HG03103 (cell line): Measurements from ENCODE around the gene NOTCH3.
A peak's percentile ranks its signal among the peaks of the same experiment; 100 is the strongest.

Experiments used
- ATAC-seq: cut with Tn5 transposase; IDR thresholded peaks from one replicate; pipeline ENCODE4 v1.9.1; 2021; ENCODE audit warnings: low read depth; ENCODE audit not compliant: unreplicated experiment

NOTCH3 gene

DNA sequence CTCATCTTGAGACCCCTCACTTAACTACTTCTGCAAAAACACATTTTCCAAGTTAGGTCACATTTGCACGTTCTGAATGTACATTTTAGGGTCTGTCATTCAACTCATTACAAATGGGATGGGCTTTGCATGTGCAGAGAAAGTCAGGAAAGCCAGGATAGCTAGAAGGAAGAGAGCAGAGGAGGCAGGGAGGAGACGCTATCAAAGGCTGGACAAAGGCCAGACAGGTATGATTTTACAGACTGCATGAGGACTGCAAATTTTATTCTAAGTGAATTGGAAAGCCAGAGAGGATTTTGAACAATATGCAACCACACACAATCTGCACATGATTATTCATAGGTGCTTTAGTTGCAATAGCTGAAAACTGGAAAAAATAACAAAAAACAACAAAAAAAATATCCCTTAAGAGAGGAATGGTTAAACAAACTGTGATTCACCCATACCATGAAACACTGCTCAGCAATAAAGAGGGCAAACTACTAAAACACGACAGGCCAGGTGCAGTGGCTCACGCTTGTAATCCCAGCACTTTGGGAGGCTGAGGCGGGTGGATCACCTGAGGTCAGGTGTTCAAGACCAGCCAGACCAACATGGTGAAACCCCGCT is 72.5 kb downstream of the NOTCH3 start:
- ATAC-seq = no peak

GRCh38 chr19:15126131-15126910 is 74.5 kb downstream of the NOTCH3 start:
- no peak for ATAC-seq

GRCh38 chr19:15125232-15126067 is 75.3 kb downstream of the NOTCH3 start:
- peak; percentile 88 for ATAC-seq

GRCh38 chr19:15124572-15125231 is 76.1 kb downstream of the NOTCH3 start:
- ATAC-seq = no peak

DNA sequence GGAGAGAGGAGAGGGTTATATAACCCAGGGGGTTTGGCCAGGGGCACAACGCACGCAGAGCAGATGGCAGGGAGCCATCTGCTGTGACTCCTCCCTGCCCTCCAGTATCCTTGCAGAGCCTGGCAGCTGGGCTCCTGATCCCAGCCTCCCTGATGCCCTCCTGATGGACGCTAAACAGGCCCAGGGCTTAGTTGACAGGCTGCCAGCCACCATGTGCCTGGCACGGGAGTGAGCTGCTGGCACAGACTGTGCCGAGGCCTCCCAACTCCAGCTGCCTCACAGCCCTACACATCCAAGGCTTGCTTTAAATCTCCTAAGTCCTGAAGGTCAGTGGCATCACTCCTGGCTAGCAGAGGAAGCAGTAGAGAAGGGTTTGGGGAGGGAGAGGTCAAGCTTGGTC is 76.9 kb downstream of the NOTCH3 start:
- ATAC-seq = no peak

DNA sequence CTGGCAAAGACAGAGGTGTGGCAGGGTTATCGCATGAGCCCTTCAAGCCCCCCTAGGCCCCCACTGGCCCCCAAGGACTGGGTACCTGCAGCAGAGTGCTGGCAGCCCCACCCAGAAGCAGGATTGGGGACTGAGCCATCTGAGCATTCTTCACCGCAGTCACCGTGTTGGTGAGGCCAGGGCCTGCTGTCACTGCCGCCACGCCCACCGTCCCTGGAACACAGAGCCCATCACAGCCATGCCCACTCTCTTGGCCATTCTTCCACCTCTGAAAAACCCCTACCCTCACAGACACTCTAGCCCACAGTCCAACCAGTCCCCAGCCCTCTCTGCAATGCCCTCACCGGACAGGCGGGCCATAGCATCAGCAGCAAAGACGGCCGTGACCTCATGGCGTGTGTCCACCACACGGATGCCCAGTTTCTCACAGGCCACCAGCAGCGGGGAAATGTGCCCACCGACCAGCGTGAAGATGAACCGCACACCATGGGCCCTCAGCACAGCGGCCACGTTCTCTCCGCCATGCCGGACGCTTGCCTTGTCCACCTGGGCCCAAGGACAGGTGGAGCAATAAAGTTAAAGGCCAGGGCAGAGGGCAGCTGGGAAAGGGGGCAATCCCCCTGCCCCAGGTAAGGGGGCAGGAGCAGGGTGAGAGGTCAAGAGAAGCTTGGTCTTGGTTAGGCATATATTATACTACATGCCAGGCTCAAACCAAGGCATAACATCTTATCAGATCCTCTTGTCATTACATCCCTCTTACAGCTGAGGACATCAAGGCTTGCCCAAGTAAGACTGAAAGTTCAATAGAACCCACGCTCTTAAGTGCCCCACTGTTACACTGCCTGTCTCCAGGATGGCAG is 77.5 kb downstream of the NOTCH3 start:
- no peak for ATAC-seq

DNA sequence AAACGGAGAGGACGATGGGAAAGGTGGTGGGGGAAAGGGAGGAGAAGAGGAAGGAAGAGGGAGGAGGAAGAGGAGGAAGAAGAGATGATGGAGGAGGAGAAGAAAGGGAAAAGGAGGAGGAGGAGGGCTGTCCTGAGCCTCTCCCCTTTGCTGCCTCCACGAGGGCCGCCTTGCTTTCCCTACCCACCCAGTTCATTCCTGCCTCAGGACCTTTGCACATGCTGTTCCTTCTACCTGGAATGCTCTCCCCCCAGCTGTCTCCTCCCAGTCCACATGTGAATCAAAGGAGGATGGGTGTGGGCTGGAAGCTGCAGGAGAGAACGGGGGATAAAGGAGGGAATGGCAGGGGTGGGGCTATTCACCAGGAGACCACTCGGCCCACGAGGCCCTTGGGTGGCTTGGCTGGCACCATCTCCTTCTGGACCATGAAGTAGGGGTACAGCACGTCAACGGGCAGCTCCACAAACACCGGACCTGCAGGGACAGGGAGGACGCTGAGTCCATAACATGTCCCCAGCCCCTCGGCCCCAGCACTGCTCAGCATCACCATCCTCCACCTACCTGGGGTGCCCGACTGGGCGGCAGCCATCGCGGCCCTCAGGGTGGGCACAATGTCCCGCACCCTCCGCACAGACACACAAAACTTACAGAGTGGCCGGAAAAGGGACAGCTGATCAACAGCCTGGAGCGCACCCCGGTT is 78.3 kb downstream of the NOTCH3 start:
- ATAC-seq = no peak

GRCh38 chr19:15120135-15121026 is 80.4 kb downstream of the NOTCH3 start:
- no peak for ATAC-seq

- no peak for ATAC-seq
Measured at GRCh38 chr19:15118789-15119494, 81.9 kb downstream of the NOTCH3 start.

DNA sequence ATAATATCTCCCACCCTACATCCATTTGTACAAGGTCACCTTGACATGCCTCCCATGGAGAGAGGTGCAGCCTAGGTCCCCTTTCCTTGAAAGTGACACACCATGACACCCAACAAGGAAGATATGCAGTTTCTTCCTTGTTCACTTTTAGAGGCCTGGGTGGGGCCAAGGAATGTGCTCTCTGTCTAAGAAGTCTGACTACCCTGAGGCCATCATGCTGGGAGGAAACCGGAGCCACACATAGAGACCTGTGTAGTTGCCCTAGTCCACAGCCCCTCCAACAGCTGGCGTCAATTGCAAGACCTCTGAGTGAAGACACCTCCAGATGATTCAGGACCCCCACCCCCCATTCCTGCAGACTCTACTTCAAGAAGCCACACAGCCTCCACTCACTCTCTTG is 82.5 kb downstream of the NOTCH3 start:
- no peak for ATAC-seq

DNA sequence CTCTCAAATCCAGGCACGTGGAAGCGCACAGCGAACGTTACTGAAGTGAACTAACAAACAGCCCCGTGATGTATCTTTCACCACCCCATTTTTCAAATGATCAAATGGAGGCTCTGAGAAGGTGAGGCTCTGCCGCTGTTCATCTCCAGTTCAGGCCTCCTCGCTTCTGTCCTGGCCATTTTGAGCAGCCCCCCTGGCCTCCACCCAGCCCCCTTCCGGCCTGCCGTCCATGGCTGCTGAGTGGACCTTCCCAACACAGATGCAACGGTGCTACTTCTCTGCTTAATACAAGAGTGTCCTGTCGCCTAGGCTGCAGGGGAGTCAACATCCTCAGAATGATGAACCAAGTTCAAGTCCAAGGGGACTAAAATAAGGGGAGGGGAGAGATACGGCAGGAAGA is 83.9 kb downstream of the NOTCH3 start:
- ATAC-seq = no peak

- ATAC-seq = no peak
Measured at GRCh38 chr19:15115762-15116615, 84.8 kb downstream of the NOTCH3 start.

GRCh38 chr19:15115080-15115479 is 85.7 kb downstream of the NOTCH3 start:
- no peak for ATAC-seq

DNA sequence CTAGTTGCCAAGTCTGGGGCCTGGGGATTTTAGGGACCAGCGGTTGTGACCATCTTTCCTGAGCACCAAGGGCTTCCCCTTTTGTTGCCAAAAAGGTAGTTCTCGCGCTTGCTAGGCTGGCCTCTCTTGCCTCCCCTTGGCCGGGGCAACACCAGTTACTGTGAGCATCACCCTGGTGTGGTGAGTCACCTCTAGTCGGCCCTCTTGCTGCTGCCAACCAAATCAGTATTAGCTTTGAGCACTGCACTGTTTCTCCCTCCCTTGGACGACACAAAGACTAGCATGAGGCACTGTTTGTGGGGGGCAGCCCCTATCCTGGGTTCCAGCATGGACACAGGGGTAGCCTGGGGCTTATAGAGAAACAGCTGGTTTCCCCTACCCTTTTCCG is 86.6 kb downstream of the NOTCH3 start:
- ATAC-seq = no peak

- no peak for ATAC-seq
Measured at GRCh38 chr19:15113245-15114152, 87.3 kb downstream of the NOTCH3 start.

GRCh38 chr19:15112385-15112784 is 88.4 kb downstream of the NOTCH3 start:
- no peak for ATAC-seq
